Progenitor cell of endocrine pancreas (in vitro differentiated cells): Measurements from ENCODE around the gene U2AF1. TPM values are rescaled to one million over a fixed set of nuclear protein-coding genes. Genes with fewer than 3 reads are reported as not detected.
"Not testable (repeated sequence)": the region's sequence is repeated elsewhere in the genome, so short reads cannot be mapped to it uniquely, and the experiment has no call there.

Experiments
- DNase-seq: peaks from one replicate; pipeline ENCODE4 v3.0.0; 2021; ENCODE audit warnings: low spot score; ENCODE audit not compliant: unreplicated experiment
- H3K27ac Mint-ChIP-seq: 2 replicates; pipeline ENCODE4 v1.8.0; 2021; ENCODE audit warnings: mild to moderate bottlenecking, moderate library complexity, mixed read lengths
- H3K27me3 Mint-ChIP-seq: 2 replicates; pipeline ENCODE4 v1.8.0; 2021; ENCODE audit warnings: mixed read lengths
- H3K36me3 Mint-ChIP-seq: 2 replicates; pipeline ENCODE4 v1.8.0; 2022; ENCODE audit warnings: mixed read lengths; ENCODE audit not compliant: insufficient read depth
- H3K4me1 Mint-ChIP-seq: 2 replicates; pipeline ENCODE4 v1.8.0; 2021; ENCODE audit warnings: low read depth, mixed read lengths
- H3K4me3 Mint-ChIP-seq: 2 replicates; pipeline ENCODE4 v1.8.0; 2021; ENCODE audit warnings: low read depth, mild to moderate bottlenecking, moderate library complexity, mixed read lengths
- H3K9me3 Mint-ChIP-seq: 2 replicates; pipeline ENCODE4 v1.8.0; 2021; ENCODE audit warnings: low read depth, mixed read lengths
- total RNA-seq: library from RNA; stranded (reverse); gene quantifications from 2 replicates; pipeline ENCODE4 v1.2.1, GENCODE V29; 2021

U2AF1 gene
- total RNA-seq, 1 donor from 2014 or later, result 41.1 TPM

- H3K27me3 Mint-ChIP-seq, H3K9me3 Mint-ChIP-seq, DNase-seq, H3K36me3 Mint-ChIP-seq, H3K4me3 Mint-ChIP-seq, H3K27ac Mint-ChIP-seq, H3K4me1 Mint-ChIP-seq: not testable (repeated sequence)
These were observed 64.1 kb downstream of the U2AF1 start for GRCh38 chr21:43043291-43043690.

Other genes starting within 250 kb of the U2AF1 start
- 21.4 and 22.5 TPM in 2 replicates for gene WDR4, start 228.0 kb downstream of the U2AF1 start, total RNA-seq
- 31.2 and 34.1 TPM in 2 replicates for gene NDUFV3, start 214.3 kb downstream of the U2AF1 start, total RNA-seq
- 0.91 and 1.5 TPM in 2 replicates for gene ERVH48-1, start 181.9 kb downstream of the U2AF1 start, total RNA-seq
- gene PKNOX1, start 133.0 kb downstream of the U2AF1 start, total RNA-seq, result 27.7 and 30.1 TPM in 2 replicates
- gene CBS, start 31.7 kb downstream of the U2AF1 start, total RNA-seq, result 160 and 184 TPM in 2 replicates
- not detected in 2 replicates for gene CRYAA, start 61.4 kb upstream of the U2AF1 start, total RNA-seq